GM10847 (cell line): ENCODE data around the gene TPST1.

ENCODE experiments used
- POLR2A ChIP-seq: IDR thresholded peaks from 2 replicates; pipeline ENCODE4 v1.6.1; 2011; ENCODE audit not compliant: insufficient read length; ENCODE audit errors: extremely low read depth

TPST1 gene

DNA sequence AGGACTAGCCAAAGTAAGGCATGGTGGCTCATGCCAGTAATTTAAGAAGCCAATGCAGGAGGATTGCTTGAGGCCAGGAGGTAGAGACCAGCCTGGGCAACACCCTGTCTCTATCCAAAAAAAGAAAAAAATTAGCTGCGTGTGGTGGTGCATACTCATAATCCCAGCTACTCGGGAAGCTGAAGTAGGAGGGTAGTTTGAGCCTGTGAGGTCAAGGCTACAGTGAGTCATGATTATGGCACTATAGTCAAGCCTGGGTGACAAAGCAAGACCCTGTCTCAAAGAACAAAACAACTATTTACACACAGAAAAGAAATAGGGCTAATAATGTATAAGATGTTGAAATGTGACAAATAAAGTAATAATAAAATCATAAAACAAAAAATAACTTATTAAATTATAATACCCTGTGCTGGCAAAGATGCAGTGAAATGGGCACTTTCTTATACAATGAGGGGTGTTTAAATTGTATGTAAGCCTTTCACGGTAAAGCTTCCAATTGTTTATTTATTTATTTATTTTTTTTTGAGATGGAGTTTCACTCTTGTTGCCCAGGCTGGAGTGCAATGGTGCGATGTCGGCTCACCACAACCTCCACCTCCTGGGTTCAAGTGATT lies 175.2 kb downstream of the TPST1 start:
- TF ChIP-seq POLR2A = no peak

DNA sequence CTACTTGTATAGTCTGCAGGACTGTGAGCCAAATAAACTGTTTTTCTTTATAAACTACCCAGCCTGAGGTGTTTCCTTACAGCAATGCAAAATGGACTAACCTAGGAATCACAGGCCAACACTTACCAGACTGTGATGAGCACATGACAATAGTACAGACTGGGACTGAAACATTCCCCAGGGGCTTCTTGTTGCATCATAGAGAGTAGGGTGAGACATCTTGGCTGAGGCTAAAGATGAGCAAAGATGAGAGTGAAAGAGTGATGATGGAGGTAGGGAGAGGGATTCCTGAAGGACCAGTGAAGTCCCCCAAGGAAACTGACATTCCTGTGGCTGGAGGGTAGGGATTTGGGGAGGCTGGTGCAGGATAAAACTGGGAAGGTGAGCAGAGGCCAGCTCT lies 194.4 kb downstream of the TPST1 start:
- no peak for TF ChIP-seq POLR2A

DNA sequence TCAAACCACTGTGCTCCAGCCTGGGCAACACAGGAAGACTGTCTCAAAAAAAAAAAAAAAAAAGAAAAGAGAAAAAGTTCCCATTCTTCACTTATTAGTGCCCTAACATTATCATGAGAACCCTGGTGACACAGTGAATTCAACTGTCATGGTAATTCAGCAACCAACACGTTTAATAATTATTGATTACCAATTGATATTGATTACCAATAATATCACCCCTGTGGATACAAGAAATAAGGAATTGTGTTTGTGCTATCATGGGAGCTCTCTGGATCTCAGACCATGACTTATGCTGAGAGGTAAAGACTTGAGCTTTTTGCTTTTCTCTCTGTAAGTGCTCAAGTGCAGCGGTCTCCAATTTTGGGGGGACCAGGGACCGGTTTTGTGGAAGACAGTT lies 195.3 kb downstream of the TPST1 start:
- no peak for TF ChIP-seq POLR2A

DNA sequence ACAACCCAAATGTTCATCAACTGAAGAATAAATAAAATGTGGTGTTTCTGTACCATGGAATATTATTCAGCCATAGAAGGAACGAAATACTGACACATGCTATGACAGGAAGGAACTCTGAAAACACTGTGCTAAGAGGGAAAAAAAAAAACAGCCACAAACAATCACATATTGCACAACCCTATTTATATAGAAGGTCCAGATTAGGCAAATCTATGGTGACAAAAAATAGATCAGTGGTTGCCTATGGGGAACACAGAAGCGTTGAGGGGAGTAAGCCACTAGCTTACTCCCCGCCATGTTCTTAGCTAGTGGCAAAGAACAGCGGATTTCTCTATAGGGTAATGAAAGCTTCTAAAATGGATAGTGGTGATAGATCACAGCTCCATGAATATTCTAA lies 198.4 kb downstream of the TPST1 start:
- no peak for TF ChIP-seq POLR2A

DNA sequence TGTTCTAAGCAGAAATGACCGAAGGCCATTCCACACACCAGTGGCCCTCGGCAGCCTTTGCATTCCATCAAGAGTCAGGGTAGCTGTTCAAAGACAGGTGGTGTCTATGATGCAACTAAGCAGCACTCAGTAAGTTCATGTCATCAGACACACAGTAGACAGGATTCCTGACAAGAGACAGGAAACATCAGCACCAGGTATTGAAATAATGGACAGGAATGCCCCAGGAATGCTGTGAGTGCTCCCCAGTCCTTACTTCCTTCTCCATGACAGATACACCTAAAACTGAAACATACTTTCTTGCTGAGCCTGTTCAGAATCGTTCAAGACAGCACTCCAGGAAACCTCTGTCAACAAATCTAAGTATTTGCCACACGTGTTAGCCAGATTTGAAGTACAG lies 204.4 kb downstream of the TPST1 start:
- TF ChIP-seq POLR2A = no peak
